Activated CD8-positive, alpha-beta memory T cell treated with anti-CD3 and anti-CD28 coated beads, Interleukin-2, amount 50 U/mL, for 48 hours (primary cell): ENCODE data around the gene CCDC170.

Experiments used
- DNase-seq: peaks from one replicate; pipeline ENCODE4 v3.0.0-alpha.2; 2020

Gene CCDC170

GRCh38 chr6:151546941-151547659 is 53.3 kb downstream of the CCDC170 start:
- DNase-seq, result no peak

- no peak for DNase-seq
Measured at GRCh38 chr6:151548201-151548600, 54.4 kb downstream of the CCDC170 start.

GRCh38 chr6:151549790-151550189 is 56.0 kb downstream of the CCDC170 start:
- no peak for DNase-seq

GRCh38 chr6:151550618-151551017 is 56.8 kb downstream of the CCDC170 start:
- DNase-seq, result no peak

- DNase-seq, result no peak
Measured at GRCh38 chr6:151551223-151551857, 57.5 kb downstream of the CCDC170 start.

GRCh38 chr6:151553416-151554165 is 59.8 kb downstream of the CCDC170 start:
- no peak for DNase-seq

- DNase-seq, result no peak
Measured at GRCh38 chr6:151561238-151561637, 67.4 kb downstream of the CCDC170 start.

- no peak for DNase-seq
Measured at GRCh38 chr6:151564654-151565053, 70.8 kb downstream of the CCDC170 start.

- DNase-seq, result no peak
Measured at GRCh38 chr6:151565940-151566339, 72.1 kb downstream of the CCDC170 start.

GRCh38 chr6:151566557-151566956 is 72.7 kb downstream of the CCDC170 start:
- no peak for DNase-seq

- DNase-seq, result no peak
Measured at GRCh38 chr6:151576633-151577032, 82.8 kb downstream of the CCDC170 start.

- DNase-seq, result no peak
Measured at GRCh38 chr6:151577257-151577656, 83.4 kb downstream of the CCDC170 start.

GRCh38 chr6:151585741-151586140 is 91.9 kb downstream of the CCDC170 start:
- DNase-seq, result no peak

- no peak for DNase-seq
Measured at GRCh38 chr6:151589667-151590066, 95.8 kb downstream of the CCDC170 start.

GRCh38 chr6:151590742-151591141 is 96.9 kb downstream of the CCDC170 start:
- DNase-seq, result no peak

GRCh38 chr6:151592449-151593159 is 98.8 kb downstream of the CCDC170 start:
- DNase-seq, result no peak

- no peak for DNase-seq
Measured at GRCh38 chr6:151609146-151609902, 115.5 kb downstream of the CCDC170 start.

- no peak for DNase-seq
Measured at GRCh38 chr6:151610326-151610725, 116.5 kb downstream of the CCDC170 start.

- DNase-seq, result no peak
Measured at GRCh38 chr6:151614630-151615029, 120.8 kb downstream of the CCDC170 start.

GRCh38 chr6:151616091-151616513 is 122.3 kb downstream of the CCDC170 start:
- no peak for DNase-seq

GRCh38 chr6:151616600-151616999 is 122.8 kb downstream of the CCDC170 start:
- no peak for DNase-seq

- DNase-seq, result no peak
Measured at GRCh38 chr6:151617539-151617938, 123.7 kb downstream of the CCDC170 start.
